Endothelial cell of umbilical vein (primary cell): ENCODE measurements around the gene AP1B1.
"Not testable (repeated sequence)": the region's sequence is repeated elsewhere in the genome, so short reads cannot be mapped to it uniquely, and the experiment has no call there.

Experiments used
- FOS ChIP-seq: IDR thresholded peaks from 2 replicates; pipeline ENCODE4 v1.6.1; 2011; ENCODE audit warnings: mild to moderate bottlenecking, low read length, moderate library complexity, borderline replicate concordance; ENCODE audit not compliant: insufficient read depth
- GATA2 ChIP-seq: IDR thresholded peaks from 2 replicates; pipeline ENCODE4 v1.7.0; 2011; ENCODE audit warnings: low read depth, mild to moderate bottlenecking, moderate library complexity, mixed read lengths, low read length; ENCODE audit not compliant: insufficient read length, insufficient read depth
- POLR2A ChIP-seq: IDR thresholded peaks from 2 replicates; pipeline ENCODE4 v1.6.1; 2012; ENCODE audit warnings: low read depth, mild to moderate bottlenecking, control low read depth, low read length
- POLR2AphosphoS5 ChIP-seq: IDR thresholded peaks from 2 replicates; pipeline ENCODE4 v1.6.1; 2012; ENCODE audit warnings: low read depth, mild to moderate bottlenecking, control low read depth, low read length, moderate library complexity; ENCODE audit not compliant: insufficient read depth
- TF ChIP-seq, protein P1 (sequence below), 2 donors: IDR thresholded peaks; 1 replicate in 1 of 2; 2 replicates in 1 of 2; pipeline ENCODE4 v1.5.1; 2011; ENCODE audit warnings: low read length in 2 of 2, mild to moderate bottlenecking in 2 of 2, moderate library complexity in 2 of 2, control low read depth in 1 of 2, inconsistent platforms in 1 of 2, low read depth in 1 of 2; ENCODE audit not compliant: insufficient read depth in 1 of 2; ENCODE audit errors: extremely low read depth in 1 of 2
- TF ChIP-seq, protein P2 (sequence below): IDR thresholded peaks from 2 replicates; pipeline ENCODE4 v1.6.1; 2011; ENCODE audit not compliant: insufficient read depth, insufficient read length

DNA sequence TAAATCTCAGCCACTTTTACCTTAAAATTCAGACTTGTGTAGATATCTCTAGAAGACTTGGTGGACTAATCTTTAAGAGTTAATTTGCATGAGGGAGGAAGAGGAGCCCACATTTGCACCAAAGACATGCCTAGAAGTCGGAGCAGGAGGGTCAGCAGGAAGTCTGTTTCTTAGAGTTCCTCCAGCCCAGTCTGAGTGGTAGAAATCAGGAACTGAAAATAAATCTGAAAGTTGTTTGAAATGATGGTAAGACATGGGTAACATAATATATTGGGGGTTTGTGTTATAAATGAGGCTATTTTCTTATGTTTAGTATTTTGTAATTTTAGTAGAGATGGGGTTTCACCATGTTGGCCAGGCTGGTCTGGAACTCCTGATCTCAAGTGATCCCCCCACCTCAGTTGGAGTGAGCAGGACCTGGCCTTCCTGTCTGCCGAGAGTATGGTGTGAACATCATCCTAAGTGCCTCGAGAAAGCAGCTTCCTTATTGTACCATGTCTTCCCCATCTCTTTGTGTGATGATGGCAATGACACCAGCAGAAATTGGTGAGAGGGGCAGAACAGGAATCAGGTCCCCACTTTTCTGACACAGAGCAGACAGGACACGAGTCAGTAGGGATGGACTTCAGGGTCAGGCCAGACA lies 23.3 kb upstream of the AP1B1 start:
- TF ChIP-seq POLR2AphosphoS5, POLR2A, GATA2, FOS: not testable (repeated sequence)
- TF ChIP-seq, protein P1, sequence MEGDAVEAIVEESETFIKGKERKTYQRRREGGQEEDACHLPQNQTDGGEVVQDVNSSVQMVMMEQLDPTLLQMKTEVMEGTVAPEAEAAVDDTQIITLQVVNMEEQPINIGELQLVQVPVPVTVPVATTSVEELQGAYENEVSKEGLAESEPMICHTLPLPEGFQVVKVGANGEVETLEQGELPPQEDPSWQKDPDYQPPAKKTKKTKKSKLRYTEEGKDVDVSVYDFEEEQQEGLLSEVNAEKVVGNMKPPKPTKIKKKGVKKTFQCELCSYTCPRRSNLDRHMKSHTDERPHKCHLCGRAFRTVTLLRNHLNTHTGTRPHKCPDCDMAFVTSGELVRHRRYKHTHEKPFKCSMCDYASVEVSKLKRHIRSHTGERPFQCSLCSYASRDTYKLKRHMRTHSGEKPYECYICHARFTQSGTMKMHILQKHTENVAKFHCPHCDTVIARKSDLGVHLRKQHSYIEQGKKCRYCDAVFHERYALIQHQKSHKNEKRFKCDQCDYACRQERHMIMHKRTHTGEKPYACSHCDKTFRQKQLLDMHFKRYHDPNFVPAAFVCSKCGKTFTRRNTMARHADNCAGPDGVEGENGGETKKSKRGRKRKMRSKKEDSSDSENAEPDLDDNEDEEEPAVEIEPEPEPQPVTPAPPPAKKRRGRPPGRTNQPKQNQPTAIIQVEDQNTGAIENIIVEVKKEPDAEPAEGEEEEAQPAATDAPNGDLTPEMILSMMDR (IDR thresholded peaks at IDR 0.05; ENCODE audit: extremely low read depth in 1 of 2, insufficient read depth in 1 of 2, low read depth in 1 of 2, low read length in 2 of 2) = not testable (repeated sequence)
- TF ChIP-seq, protein P2, sequence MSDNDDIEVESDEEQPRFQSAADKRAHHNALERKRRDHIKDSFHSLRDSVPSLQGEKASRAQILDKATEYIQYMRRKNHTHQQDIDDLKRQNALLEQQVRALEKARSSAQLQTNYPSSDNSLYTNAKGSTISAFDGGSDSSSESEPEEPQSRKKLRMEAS = not testable (repeated sequence)
